Globus pallidus (tissue), 1 donor: Measurements from ENCODE around the gene ZNF841.
"Not testable (repeated sequence)": the region's sequence is repeated elsewhere in the genome, so short reads cannot be mapped to it uniquely, and the experiment has no call there.

Experiments used
- DNase-seq: peaks from one replicate; pipeline ENCODE4 v3.0.0-alpha.2; 2015; ENCODE audit warnings: low spot score

Gene ZNF841

GRCh38 chr19:52066258-52066863 lies 29.2 kb downstream of the ZNF841 start:
- DNase-seq = no peak

GRCh38 chr19:52065399-52065798 lies 30.2 kb downstream of the ZNF841 start:
- DNase-seq = no peak

- DNase-seq = not testable (repeated sequence)
These were observed 39.1 kb downstream of the ZNF841 start for GRCh38 chr19:52056480-52056879.

- not testable (repeated sequence) for DNase-seq
These were observed 43.8 kb downstream of the ZNF841 start for GRCh38 chr19:52051736-52052135.

GRCh38 chr19:52048555-52049501 lies 46.7 kb downstream of the ZNF841 start, which contains the start of gene ZNF432:
Gene ZNF432, minus strand, starts transcription at chr19:52048838. Its CDS starts 1,970 bp downstream, at chr19:52046868.
- peak; percentile 94 for DNase-seq

- no peak for DNase-seq
These were observed 56.4 kb downstream of the ZNF841 start for GRCh38 chr19:52039169-52039568.

GRCh38 chr19:52034051-52034728 lies 61.4 kb downstream of the ZNF841 start:
- no peak for DNase-seq

GRCh38 chr19:52028780-52029123 lies 66.8 kb downstream of the ZNF841 start:
- no peak for DNase-seq

GRCh38 chr19:52028027-52028779 lies 67.4 kb downstream of the ZNF841 start, which contains the start of gene ZNF614:
Gene ZNF614, minus strand, starts transcription at chr19:52028379. Its CDS starts 2,634 bp downstream, at chr19:52025745.
- DNase-seq = peak; percentile 91

- not testable (repeated sequence) for DNase-seq
These were observed 69.1 kb downstream of the ZNF841 start for GRCh38 chr19:52026255-52026990.

- DNase-seq = not testable (repeated sequence)
These were observed 71.1 kb downstream of the ZNF841 start for GRCh38 chr19:52024478-52024877.

- no peak for DNase-seq
These were observed 73.4 kb downstream of the ZNF841 start for GRCh38 chr19:52022193-52022592.

- no peak for DNase-seq
These were observed 75.1 kb downstream of the ZNF841 start for GRCh38 chr19:52020506-52020905.
